Activated naive CD4-positive, alpha-beta T cell treated with anti-CD3 and anti-CD28 coated beads, Interleukin-2, amount 50 U/mL, for 24 hours (primary cell): Measurements from ENCODE around the gene DCAF12.

ENCODE experiments used
- H3K27ac Mint-ChIP-seq: one replicate; pipeline ENCODE4 v1.8.0; 2021; ENCODE audit warnings: mild to moderate bottlenecking, mixed read lengths
- H3K27me3 Mint-ChIP-seq: one replicate; pipeline ENCODE4 v1.8.0; 2021; ENCODE audit warnings: mixed read lengths
- H3K36me3 Mint-ChIP-seq: one replicate; pipeline ENCODE4 v1.8.0; 2021; ENCODE audit warnings: mixed read lengths
- H3K4me1 Mint-ChIP-seq: one replicate; pipeline ENCODE4 v1.8.0; 2021; ENCODE audit warnings: mixed read lengths
- H3K4me3 Mint-ChIP-seq: one replicate; pipeline ENCODE4 v1.8.0; 2021; ENCODE audit warnings: mild to moderate bottlenecking, mixed read lengths
- H3K9me3 Mint-ChIP-seq: one replicate; pipeline ENCODE4 v1.8.0; 2021; ENCODE audit warnings: mixed read lengths

Gene DCAF12

GRCh38 chr9:34126207-34127034 lies at the start of gene DCAF12:
Gene DCAF12, minus strand, starts transcription at chr9:34126698. Its CDS starts 267 bp downstream, at chr9:34126431.
- Mint-ChIP-seq H3K9me3 (no peaks in the 10 kb centered on the region), H3K4me1 (peaks cover 49% of the 10 kb centered on the region), H3K36me3 (peaks cover 7% of the 10 kb centered on the region), H3K27ac (peak within 1 kb of the TSS; percentile 99), H3K4me3 (peak within 1 kb of the TSS; percentile 99), H3K27me3 (no peaks in the 10 kb centered on the region)

DNA sequence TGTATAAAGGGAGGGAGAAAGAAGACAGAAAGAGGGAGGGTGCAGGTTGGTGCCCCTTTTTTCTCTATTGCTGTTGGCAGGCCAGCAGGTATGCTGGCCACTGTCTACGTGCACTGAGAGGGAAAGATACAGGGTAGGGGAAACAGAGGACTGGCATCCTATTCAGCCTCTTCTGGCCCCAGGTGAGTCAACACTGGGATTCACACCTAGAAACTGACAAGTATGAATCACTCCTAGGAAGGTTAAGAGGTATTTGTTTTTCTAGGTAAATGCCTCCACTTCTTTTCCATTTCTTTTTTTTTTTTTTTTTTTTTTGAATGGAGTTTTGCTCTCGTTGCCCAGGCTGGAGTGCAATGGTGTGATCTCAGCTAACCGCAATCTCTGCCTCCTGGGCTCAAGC lies 49.6 kb upstream of the DCAF12 start:
- Mint-ChIP-seq H3K36me3 (no peaks in the 10 kb centered on the region), H3K9me3 (no peaks in the 10 kb centered on the region), H3K27me3 (no peaks in the 10 kb centered on the region), H3K4me3 (no peak overlapping the region), H3K4me1 (peaks cover 19% of the 10 kb centered on the region), H3K27ac (peak overlapping the region; percentile 27)

DNA sequence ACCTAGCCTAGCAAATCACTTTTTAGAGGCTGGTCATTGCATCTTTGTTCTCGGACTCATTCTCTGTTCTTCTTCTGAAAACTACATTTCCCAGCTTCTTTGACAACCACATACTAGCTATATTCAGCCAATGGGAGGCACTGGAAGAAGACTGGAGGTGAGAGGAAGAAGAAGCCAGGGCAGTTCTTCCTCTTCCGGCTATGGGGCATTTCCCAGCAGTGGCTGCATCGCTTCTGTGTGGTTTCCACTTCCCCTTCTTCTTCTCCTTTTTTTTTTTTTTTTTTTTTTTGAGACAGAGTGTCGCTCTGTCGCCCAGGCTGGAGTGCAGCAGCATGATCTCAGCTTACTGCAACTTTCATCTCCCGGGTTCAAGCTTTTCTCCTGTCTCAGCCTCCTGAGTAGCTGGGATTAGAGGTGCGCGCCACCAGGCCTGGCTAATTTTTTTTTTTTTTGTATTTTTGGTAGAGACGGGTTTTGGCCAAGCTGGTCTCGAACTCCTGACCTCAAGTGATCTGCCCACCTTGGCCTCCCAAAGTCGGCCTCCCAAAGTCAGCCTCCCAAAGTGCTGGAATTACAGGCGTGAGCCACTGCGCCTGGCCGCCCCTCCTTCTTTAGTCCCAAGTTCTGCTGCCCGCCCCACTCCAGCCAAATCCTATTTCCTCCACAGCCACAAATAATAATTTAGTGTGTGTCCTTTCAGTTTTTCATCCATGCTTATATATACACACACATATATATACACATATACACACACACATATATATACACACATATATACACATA lies 45.4 kb upstream of the DCAF12 start:
- H3K27ac Mint-ChIP-seq: peak overlapping the region; percentile 83
- H3K9me3 Mint-ChIP-seq: no peaks in the 10 kb centered on the region
- no peaks in the 10 kb centered on the region for H3K36me3 Mint-ChIP-seq
- H3K4me1 Mint-ChIP-seq: peaks cover 14% of the 10 kb centered on the region
- H3K27me3 Mint-ChIP-seq: no peaks in the 10 kb centered on the region
- peak overlapping the region; percentile 78 for H3K4me3 Mint-ChIP-seq

DNA sequence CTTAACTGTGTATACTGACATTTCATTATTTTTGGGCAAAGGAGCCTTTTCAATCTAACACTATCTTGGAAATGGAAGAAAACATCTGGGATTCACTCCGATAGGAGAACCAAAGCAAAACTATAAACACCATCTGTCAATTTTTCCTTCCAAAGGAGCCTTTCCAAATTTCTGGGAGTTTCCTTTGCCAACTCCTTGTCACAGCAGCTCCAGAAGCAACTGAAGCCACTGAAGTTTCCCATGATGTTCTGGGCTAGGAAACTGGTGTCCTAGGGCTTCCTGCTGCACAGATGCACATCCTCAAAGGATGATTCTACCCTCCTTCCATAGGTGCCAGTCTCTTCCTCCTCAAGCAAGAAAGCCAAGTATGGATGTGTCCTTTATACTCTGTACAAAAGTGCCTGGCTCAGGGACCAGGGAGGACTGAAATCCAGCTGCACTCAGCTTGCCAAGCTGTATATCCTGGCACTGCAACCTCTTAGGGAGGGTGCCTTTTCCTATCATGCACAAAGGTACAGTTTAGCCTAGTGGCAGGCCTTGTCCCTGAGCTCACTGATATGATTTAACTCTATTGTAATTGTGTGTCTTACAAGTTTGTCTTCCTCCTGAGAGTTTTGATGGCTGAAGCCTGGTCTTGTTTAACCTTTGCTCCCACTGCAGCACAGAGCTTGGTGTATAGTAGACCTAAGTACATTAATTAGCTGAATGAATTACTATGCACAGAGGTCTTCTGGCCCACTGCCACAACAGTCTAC lies 43.9 kb upstream of the DCAF12 start:
- Mint-ChIP-seq H3K36me3 (no peaks in the 10 kb centered on the region), H3K4me1 (peaks cover 11% of the 10 kb centered on the region), H3K27ac (no peak overlapping the region), H3K4me3 (no peak overlapping the region), H3K9me3 (no peaks in the 10 kb centered on the region), H3K27me3 (no peaks in the 10 kb centered on the region)

GRCh38 chr9:34169125-34169524 lies 42.6 kb upstream of the DCAF12 start:
- H3K4me3 Mint-ChIP-seq: no peak overlapping the region
- H3K36me3 Mint-ChIP-seq: no peaks in the 10 kb centered on the region
- peaks cover 11% of the 10 kb centered on the region for H3K4me1 Mint-ChIP-seq
- no peaks in the 10 kb centered on the region for H3K9me3 Mint-ChIP-seq
- H3K27me3 Mint-ChIP-seq: no peaks in the 10 kb centered on the region
- no peak overlapping the region for H3K27ac Mint-ChIP-seq

- no peaks in the 10 kb centered on the region for H3K9me3 Mint-ChIP-seq
- no peaks in the 10 kb centered on the region for H3K4me1 Mint-ChIP-seq
- H3K27me3 Mint-ChIP-seq: no peaks in the 10 kb centered on the region
- no peaks in the 10 kb centered on the region for H3K36me3 Mint-ChIP-seq
- no peak overlapping the region for H3K27ac Mint-ChIP-seq
- no peak overlapping the region for H3K4me3 Mint-ChIP-seq
Observed at GRCh38 chr9:34163434-34163833, 36.9 kb upstream of the DCAF12 start.

GRCh38 chr9:34158362-34158869 lies 31.9 kb upstream of the DCAF12 start:
- no peak overlapping the region for H3K27ac Mint-ChIP-seq
- no peaks in the 10 kb centered on the region for H3K9me3 Mint-ChIP-seq
- no peaks in the 10 kb centered on the region for H3K36me3 Mint-ChIP-seq
- no peaks in the 10 kb centered on the region for H3K27me3 Mint-ChIP-seq
- no peak overlapping the region for H3K4me3 Mint-ChIP-seq
- H3K4me1 Mint-ChIP-seq: no peaks in the 10 kb centered on the region

DNA sequence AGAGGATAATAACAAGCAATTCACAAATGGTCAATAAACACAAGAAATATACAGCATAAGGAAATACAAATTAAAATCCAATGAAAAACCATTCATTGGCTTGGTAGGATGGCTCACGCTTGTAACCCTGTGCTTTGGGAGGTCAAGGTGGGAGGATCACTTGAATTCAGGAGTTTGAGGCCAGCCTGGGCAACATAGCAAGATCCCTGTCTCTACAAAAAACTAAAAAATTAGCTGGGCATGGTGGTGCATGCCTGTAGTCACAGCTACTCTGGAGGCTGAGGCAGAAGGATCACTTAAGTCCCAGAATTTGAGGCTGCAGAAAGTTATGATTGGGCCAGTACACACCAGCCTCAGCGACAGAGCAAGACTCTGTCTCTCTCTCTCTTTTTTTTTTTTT lies 31.4 kb upstream of the DCAF12 start:
- H3K9me3 Mint-ChIP-seq: no peaks in the 10 kb centered on the region
- H3K36me3 Mint-ChIP-seq: no peaks in the 10 kb centered on the region
- no peaks in the 10 kb centered on the region for H3K4me1 Mint-ChIP-seq
- no peak overlapping the region for H3K27ac Mint-ChIP-seq
- H3K27me3 Mint-ChIP-seq: no peaks in the 10 kb centered on the region
- no peak overlapping the region for H3K4me3 Mint-ChIP-seq

GRCh38 chr9:34157318-34157717 lies 30.8 kb upstream of the DCAF12 start:
- H3K4me3 Mint-ChIP-seq: no peak overlapping the region
- H3K36me3 Mint-ChIP-seq: no peaks in the 10 kb centered on the region
- no peaks in the 10 kb centered on the region for H3K9me3 Mint-ChIP-seq
- no peaks in the 10 kb centered on the region for H3K27me3 Mint-ChIP-seq
- H3K27ac Mint-ChIP-seq: no peak overlapping the region
- no peaks in the 10 kb centered on the region for H3K4me1 Mint-ChIP-seq

GRCh38 chr9:34154057-34154456 lies 27.6 kb upstream of the DCAF12 start:
- Mint-ChIP-seq H3K36me3 (no peaks in the 10 kb centered on the region), H3K27ac (no peak overlapping the region), H3K4me3 (no peak overlapping the region), H3K27me3 (no peaks in the 10 kb centered on the region), H3K9me3 (no peaks in the 10 kb centered on the region), H3K4me1 (no peaks in the 10 kb centered on the region)

DNA sequence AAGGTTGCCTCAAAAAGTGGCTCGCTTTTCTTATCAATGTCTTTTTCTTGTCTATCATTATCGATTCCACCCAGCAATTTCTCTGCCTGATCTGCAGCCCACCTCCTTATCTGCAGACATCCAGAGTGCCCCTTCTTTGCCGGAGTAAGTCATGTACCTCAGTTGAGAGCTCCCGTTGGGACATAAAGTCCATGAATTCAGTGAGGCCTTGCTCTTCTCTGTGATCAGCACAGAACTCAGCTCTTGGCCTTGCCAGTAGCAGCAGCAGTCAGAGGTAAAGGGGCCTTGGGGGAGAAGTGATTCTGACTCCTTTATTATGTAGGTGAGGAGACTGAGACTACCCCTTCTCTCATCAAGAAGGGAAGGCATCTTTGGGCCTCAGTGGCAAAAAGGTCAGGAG lies 24.9 kb upstream of the DCAF12 start:
- Mint-ChIP-seq H3K36me3 (no peaks in the 10 kb centered on the region), H3K27me3 (no peaks in the 10 kb centered on the region), H3K4me3 (no peak overlapping the region), H3K9me3 (no peaks in the 10 kb centered on the region), H3K4me1 (no peaks in the 10 kb centered on the region), H3K27ac (no peak overlapping the region)

GRCh38 chr9:34145165-34145564 lies 18.7 kb upstream of the DCAF12 start:
- Mint-ChIP-seq H3K9me3 (no peaks in the 10 kb centered on the region), H3K4me1 (no peaks in the 10 kb centered on the region), H3K27me3 (no peaks in the 10 kb centered on the region), H3K36me3 (no peaks in the 10 kb centered on the region), H3K4me3 (no peak overlapping the region), H3K27ac (no peak overlapping the region)

GRCh38 chr9:34143116-34143515 lies 16.6 kb upstream of the DCAF12 start:
- Mint-ChIP-seq H3K4me1 (peaks cover 4% of the 10 kb centered on the region), H3K27me3 (no peaks in the 10 kb centered on the region), H3K27ac (no peak overlapping the region), H3K9me3 (no peaks in the 10 kb centered on the region), H3K4me3 (no peak overlapping the region), H3K36me3 (no peaks in the 10 kb centered on the region)

- Mint-ChIP-seq H3K4me3 (no peak overlapping the region), H3K4me1 (peaks cover 4% of the 10 kb centered on the region), H3K27me3 (no peaks in the 10 kb centered on the region), H3K9me3 (no peaks in the 10 kb centered on the region), H3K27ac (no peak overlapping the region), H3K36me3 (no peaks in the 10 kb centered on the region)
Observed at GRCh38 chr9:34140853-34141252, 14.4 kb upstream of the DCAF12 start.

DNA sequence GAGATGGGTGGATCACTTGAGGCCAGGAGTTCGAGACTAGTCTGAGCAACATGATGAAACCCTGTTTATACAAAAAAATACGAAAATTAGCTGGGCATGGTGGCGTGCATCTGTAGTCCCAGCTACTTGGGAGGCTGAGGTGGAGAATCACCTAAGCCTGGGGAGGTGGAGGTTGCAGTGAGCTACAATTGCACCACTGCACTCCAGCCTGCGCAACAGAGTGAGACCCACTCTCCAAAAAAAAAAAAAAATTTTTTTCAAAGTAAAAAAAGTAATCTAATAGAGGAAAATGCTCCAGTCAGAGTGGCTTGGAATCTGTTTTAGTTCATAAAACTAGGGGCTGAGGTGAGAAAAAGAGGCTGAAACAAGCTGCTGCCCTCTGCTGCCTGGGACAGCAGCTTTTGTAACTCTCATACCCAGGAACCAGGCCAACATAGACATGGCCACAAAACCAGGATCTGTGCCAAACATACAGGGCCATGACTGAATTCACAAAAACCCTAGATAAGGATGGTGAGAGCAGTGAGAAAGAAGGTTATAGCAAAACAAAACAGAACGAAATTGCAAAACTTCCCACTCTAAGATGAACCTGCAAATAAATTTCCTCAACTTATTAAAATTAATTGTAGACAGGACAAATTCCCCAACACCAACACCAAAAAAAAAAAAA lies 13.1 kb upstream of the DCAF12 start:
- H3K9me3 Mint-ChIP-seq: no peaks in the 10 kb centered on the region
- H3K4me3 Mint-ChIP-seq: no peak overlapping the region
- peaks cover 4% of the 10 kb centered on the region for H3K4me1 Mint-ChIP-seq
- no peak overlapping the region for H3K27ac Mint-ChIP-seq
- H3K36me3 Mint-ChIP-seq: no peaks in the 10 kb centered on the region
- H3K27me3 Mint-ChIP-seq: no peaks in the 10 kb centered on the region
